H1 (cell line): ENCODE results near the gene KLHL29. TPM values are rescaled to one million over a fixed set of nuclear protein-coding genes. Genes with fewer than 3 reads are reported as not detected.

Experiments
- BACH1 ChIP-seq: IDR thresholded peaks from 2 replicates; pipeline ENCODE4 v1.6.1; 2012; ENCODE audit warnings: low read length, improper control_type of control experiment
- HDAC6 ChIP-seq: IDR thresholded peaks from one replicate; pipeline ENCODE4 v1.7.1; 2012; ENCODE audit warnings: low read depth, mild to moderate bottlenecking, inconsistent platforms, low read length, moderate library complexity
- NRF1 ChIP-seq: IDR thresholded peaks from 2 replicates; pipeline ENCODE4 v1.6.1; 2011; ENCODE audit warnings: mild to moderate bottlenecking, low read depth, low read length, improper control_type of control experiment
- polyA plus RNA-seq, 7 experiments: library from polyadenylated mRNA; depleted of rRNA in 3 of 7; stranded (reverse) in 5 of 7; unstranded in 2 of 7; fragments of >200 nt in 5 of 7; fragments of 200-250 nt in 2 of 7; gene quantifications; 1 replicate in 5 of 7; 2 replicates in 1 of 7; 4 replicates in 1 of 7; pipeline versions ENCODE4 v1.2.1 to v1.2.3, GENCODE V29; 2011 to 2013; ENCODE audit warnings: missing spikeins in 2 of 7, mixed read lengths in 2 of 7
- total RNA-seq: library from RNA; stranded (reverse); fragmentation: NEBNext Ultra II Directional; extraction: Animal tissue kit (Norgen Biotek cat#: 25700); gene quantifications from 2 replicates; pipeline ENCODE4 v1.2.1, GENCODE V29; 2021

The KLHL29 gene
- total and polyA plus RNA-seq, 2 of the 8 experiments (the other 6 are each of a cell fraction or from before 2014, with no cell fraction given), result 1.1 to 4.7 TPM

DNA sequence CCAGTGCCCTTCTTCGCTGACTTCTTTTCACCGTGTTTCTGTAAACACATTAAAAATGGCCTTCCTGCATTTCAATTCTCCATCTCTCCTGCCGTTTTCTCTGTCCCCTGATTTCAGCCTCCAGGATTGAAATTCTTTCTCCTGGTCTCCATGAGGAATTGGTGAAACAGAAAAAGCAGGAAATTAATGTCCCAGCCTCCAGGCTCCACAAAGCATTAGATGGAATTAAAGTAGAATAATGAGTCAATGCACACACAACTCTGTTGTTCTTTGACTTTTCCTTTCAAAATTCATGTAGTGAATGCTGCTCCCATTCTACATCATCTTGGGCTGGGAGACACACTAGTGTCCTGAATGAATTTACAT, 209.5 kb downstream of the KLHL29 start (continued):
- TF ChIP-seq BACH1 (no peak), NRF1 (no peak), HDAC6 (no peak)
